Caki2 (cell line): ENCODE results near the gene BTBD2. TPM values are rescaled to one million over a fixed set of nuclear protein-coding genes. Genes with fewer than 3 reads are reported as not detected.
A peak's percentile ranks its signal among the peaks of the same experiment; 100 is the strongest.

ENCODE experiments used
- DNase-seq: peaks from one replicate; pipeline ENCODE4 v3.0.0-alpha.2; 2015; ENCODE audit warnings: low read depth
- in situ Hi-C: cut with HindIII; loops from 2 replicates; pipeline ENCODE4 v1.10.0; 2016; ENCODE audit warnings: low sequenced_read_pairs, low pct_unique_long_range_greater_than_20kb, mixed read lengths
- total RNA-seq: library from RNA; depleted of rRNA; stranded (reverse); fragments of >200 nt; shearing (Covaris generic); gene quantifications from 2 replicates; pipeline ENCODE4 v1.2.3, GENCODE V29; 2014; ENCODE audit warnings: low replicate concordance; rRNA removed

BTBD2 gene
- total RNA-seq, 1 experiment from 2014 or later = 56.1 TPM

GRCh38 chr19:1938071-1938470, 77.4 kb downstream of the BTBD2 start:
- DNase-seq = no peak
- in situ Hi-C loops = no loop called here

GRCh38 chr19:1936916-1937610, 78.5 kb downstream of the BTBD2 start:
- no peak for DNase-seq
- in situ Hi-C loops = no loop called here

DNA sequence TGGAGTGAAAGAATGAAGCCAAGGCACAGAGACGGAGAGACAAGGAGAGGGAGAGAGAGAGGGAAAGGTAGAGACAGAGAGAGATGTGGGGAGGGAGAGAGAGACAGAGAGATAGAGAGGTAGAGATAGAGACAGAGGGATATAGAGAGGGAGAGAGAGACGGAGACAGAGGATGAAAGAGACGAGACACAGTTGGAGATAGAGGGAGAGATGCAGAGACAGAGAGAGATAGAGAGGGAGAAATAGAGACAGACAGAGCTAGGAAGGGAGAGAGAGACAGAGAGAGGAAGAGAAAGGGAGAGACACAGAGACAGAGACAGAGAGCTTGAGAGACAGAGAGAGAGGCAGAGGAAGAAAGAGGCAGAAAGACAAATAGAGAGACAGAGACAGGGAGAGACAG, 79.1 kb downstream of the BTBD2 start:
- DNase-seq = no peak
- in situ Hi-C loops = no loop called here

DNA sequence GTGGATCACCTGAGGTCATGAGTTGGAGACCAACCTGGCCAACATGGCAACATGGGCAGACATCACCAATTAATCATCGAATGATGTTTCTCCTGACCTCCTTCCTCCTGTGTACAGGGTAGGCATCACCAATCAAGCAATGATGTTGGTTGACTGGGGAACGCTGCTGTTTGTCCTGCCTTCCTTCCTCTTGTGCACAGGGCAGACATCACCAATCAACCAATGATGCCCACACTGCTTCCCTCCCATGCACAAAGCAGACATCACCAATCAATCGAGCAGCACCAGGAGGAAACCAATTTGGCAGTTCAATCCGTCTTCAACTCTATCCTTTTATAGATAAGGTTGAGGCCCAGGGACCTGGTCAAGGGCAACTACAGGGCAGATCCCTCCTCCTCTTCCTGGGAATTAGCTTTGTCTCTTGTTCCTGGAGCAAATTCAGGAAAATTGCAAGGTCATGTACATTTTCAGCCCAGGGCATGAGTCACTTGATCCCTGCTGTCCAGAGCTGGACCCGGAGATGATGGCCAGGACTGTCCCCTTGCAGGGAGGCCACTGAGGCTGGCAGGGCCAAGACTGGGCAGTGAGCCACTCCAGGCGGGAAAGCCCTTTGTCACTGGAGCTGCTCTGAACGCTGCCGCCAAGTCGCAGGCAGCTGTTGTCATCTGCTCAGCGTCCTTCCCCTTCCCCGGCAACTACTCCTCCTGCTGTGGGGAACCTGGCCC, 79.9 kb downstream of the BTBD2 start:
- DNase-seq = peak; percentile 33
- in situ Hi-C loops = no loop called here

Other genes starting within 250 kb of the BTBD2 start
- 5.3 and 11.9 TPM in 2 replicates for gene ATP8B3, start 203.4 kb downstream of the BTBD2 start, total RNA-seq
- 10.5 and 14.4 TPM in 2 replicates for gene REXO1, start 167.2 kb downstream of the BTBD2 start, total RNA-seq
- gene KLF16, start 152.1 kb downstream of the BTBD2 start, total RNA-seq = 9.6 and 15.9 TPM in 2 replicates
- 51.1 and 58.3 TPM in 2 replicates for gene ABHD17A, start 130.2 kb downstream of the BTBD2 start, total RNA-seq
- 4.2 and 4.7 TPM in 2 replicates for gene ADAT3, start 110.3 kb downstream of the BTBD2 start, total RNA-seq
- 14.1 and 28.0 TPM in 2 replicates for gene SCAMP4, start 110.3 kb downstream of the BTBD2 start, total RNA-seq
- 32.9 and 42.3 TPM in 2 replicates for gene CSNK1G2, start 74.5 kb downstream of the BTBD2 start, total RNA-seq
- gene MKNK2, start 35.5 kb upstream of the BTBD2 start, total RNA-seq = 72.0 and 78.8 TPM in 2 replicates
- gene MOB3A, start 80.6 kb upstream of the BTBD2 start, total RNA-seq = 13.3 and 28.9 TPM in 2 replicates
- not detected in 2 replicates for gene IZUMO4, start 81.2 kb upstream of the BTBD2 start, total RNA-seq
- 59.0 and 69.3 TPM in 2 replicates for gene AP3D1, start 135.9 kb upstream of the BTBD2 start, total RNA-seq
- 5.2 and 7.5 TPM in 2 replicates for gene DOT1L, start 148.2 kb upstream of the BTBD2 start, total RNA-seq
- gene PLEKHJ1, start 220.6 kb upstream of the BTBD2 start, total RNA-seq = 55.9 and 96.2 TPM in 2 replicates
- 9.9 and 23.2 TPM in 2 replicates for gene SF3A2, start 221.1 kb upstream of the BTBD2 start, total RNA-seq
- 3.0 and 11.7 TPM in 2 replicates for gene AMH, start 233.6 kb upstream of the BTBD2 start, total RNA-seq
- not detected in 2 replicates for gene JSRP1, start 240.7 kb upstream of the BTBD2 start, total RNA-seq